ENCODE results near the gene ECT2L.

Gene ECT2L

GRCh38 chr6:138785079-138785478 is 10.8 kb upstream of the ECT2L start:
- peaks cover 26% of the 10 kb centered on the region for H3K36me3 ChIP-seq (ENCODE audit: insufficient read depth, low read length)
- no peak overlapping the region for H2AFZ ChIP-seq (ENCODE audit: low read depth, low read length)
- H3K4me1 ChIP-seq (ENCODE audit: insufficient read depth, low read length) = no peaks in the 10 kb centered on the region
- no peaks in the 10 kb centered on the region for H3K27me3 ChIP-seq (ENCODE audit: insufficient read depth, low read length)
- H3K9me3 ChIP-seq (ENCODE audit: low read length) = no peaks in the 10 kb centered on the region
- H3K4me3 ChIP-seq (ENCODE audit: low read length) = no peak overlapping the region

GRCh38 chr6:138785980-138786379 is 9.9 kb upstream of the ECT2L start:
- no peak overlapping the region for H2AFZ ChIP-seq (ENCODE audit: low read depth, low read length)
- H3K9me3 ChIP-seq (ENCODE audit: low read length) = no peaks in the 10 kb centered on the region
- no peaks in the 10 kb centered on the region for H3K4me1 ChIP-seq (ENCODE audit: insufficient read depth, low read length)

GRCh38 chr6:138787138-138787537 is 8.7 kb upstream of the ECT2L start:
- Histone ChIP-seq H3K9me3 (ENCODE audit: low read length) (no peaks in the 10 kb centered on the region), H3K27me3 (ENCODE audit: insufficient read depth, low read length) (no peaks in the 10 kb centered on the region), H2AFZ (ENCODE audit: low read depth, low read length) (no peak overlapping the region), H3K4me1 (ENCODE audit: insufficient read depth, low read length) (no peaks in the 10 kb centered on the region), H3K36me3 (ENCODE audit: insufficient read depth, low read length) (peaks cover 19% of the 10 kb centered on the region), H3K4me3 (ENCODE audit: low read length) (no peak overlapping the region)

More at GRCh38 chr6:138785980-138786379, 9.9 kb upstream of the ECT2L start:
- Histone ChIP-seq H3K36me3 (ENCODE audit: insufficient read depth, low read length) (peaks cover 28% of the 10 kb centered on the region), H3K4me3 (ENCODE audit: low read length) (no peak overlapping the region), H3K27me3 (ENCODE audit: insufficient read depth, low read length) (no peaks in the 10 kb centered on the region)

GRCh38 chr6:138796771-138797170 is 884 bp downstream of the ECT2L start:
- no peaks in the 10 kb centered on the region for H3K27me3 ChIP-seq (ENCODE audit: insufficient read depth, low read length)
- H3K36me3 ChIP-seq (ENCODE audit: insufficient read depth, low read length) = no peaks in the 10 kb centered on the region
- no peaks in the 10 kb centered on the region for H3K9me3 ChIP-seq (ENCODE audit: low read length)
- H2AFZ ChIP-seq (ENCODE audit: low read depth, low read length) = no peak overlapping the region
- H3K4me3 ChIP-seq (ENCODE audit: low read length) = no peak overlapping the region
- H3K4me1 ChIP-seq (ENCODE audit: insufficient read depth, low read length) = peaks cover 24% of the 10 kb centered on the region

GRCh38 chr6:138797806-138798446 is 2.0 kb downstream of the ECT2L start:
- Histone ChIP-seq H3K9me3 (ENCODE audit: low read length) (no peaks in the 10 kb centered on the region), H2AFZ (ENCODE audit: low read depth, low read length) (no peak overlapping the region), H3K4me1 (ENCODE audit: insufficient read depth, low read length) (peaks cover 24% of the 10 kb centered on the region), H3K27me3 (ENCODE audit: insufficient read depth, low read length) (no peaks in the 10 kb centered on the region), H3K4me3 (ENCODE audit: low read length) (no peak overlapping the region), H3K36me3 (ENCODE audit: insufficient read depth, low read length) (no peaks in the 10 kb centered on the region)

GRCh38 chr6:138800377-138801150 is 4.7 kb downstream of the ECT2L start:
- H3K9me3 ChIP-seq (ENCODE audit: low read length) = no peaks in the 10 kb centered on the region
- H2AFZ ChIP-seq (ENCODE audit: low read depth, low read length) = peak overlapping the region; percentile 91
- H3K4me3 ChIP-seq (ENCODE audit: low read length) = no peak overlapping the region
- H3K27me3 ChIP-seq (ENCODE audit: insufficient read depth, low read length) = no peaks in the 10 kb centered on the region
- no peaks in the 10 kb centered on the region for H3K36me3 ChIP-seq (ENCODE audit: insufficient read depth, low read length)
- H3K4me1 ChIP-seq (ENCODE audit: insufficient read depth, low read length) = peaks cover 24% of the 10 kb centered on the region

- Histone ChIP-seq H3K4me1 (ENCODE audit: insufficient read depth, low read length) (peaks cover 12% of the 10 kb centered on the region), H3K27me3 (ENCODE audit: insufficient read depth, low read length) (no peaks in the 10 kb centered on the region), H3K9me3 (ENCODE audit: low read length) (no peaks in the 10 kb centered on the region), H2AFZ (ENCODE audit: low read depth, low read length) (no peak overlapping the region), H3K36me3 (ENCODE audit: insufficient read depth, low read length) (no peaks in the 10 kb centered on the region), H3K4me3 (ENCODE audit: low read length) (no peak overlapping the region)
Measured at GRCh38 chr6:138803331-138803730, 7.4 kb downstream of the ECT2L start.

- Histone ChIP-seq H2AFZ (ENCODE audit: low read depth, low read length) (no peak overlapping the region), H3K9me3 (ENCODE audit: low read length) (no peaks in the 10 kb centered on the region), H3K4me3 (ENCODE audit: low read length) (no peak overlapping the region), H3K4me1 (ENCODE audit: insufficient read depth, low read length) (peaks cover 8% of the 10 kb centered on the region), H3K27me3 (ENCODE audit: insufficient read depth, low read length) (no peaks in the 10 kb centered on the region), H3K36me3 (ENCODE audit: insufficient read depth, low read length) (no peaks in the 10 kb centered on the region)
Measured at GRCh38 chr6:138803861-138804260, 8.0 kb downstream of the ECT2L start.

GRCh38 chr6:138805016-138805765 is 9.3 kb downstream of the ECT2L start:
- H3K36me3 ChIP-seq (ENCODE audit: insufficient read depth, low read length) = no peaks in the 10 kb centered on the region
- no peaks in the 10 kb centered on the region for H3K9me3 ChIP-seq (ENCODE audit: low read length)
- no peak overlapping the region for H3K4me3 ChIP-seq (ENCODE audit: low read length)
- H3K27me3 ChIP-seq (ENCODE audit: insufficient read depth, low read length) = no peaks in the 10 kb centered on the region
- H3K4me1 ChIP-seq (ENCODE audit: insufficient read depth, low read length) = peaks cover 4% of the 10 kb centered on the region
- no peak overlapping the region for H2AFZ ChIP-seq (ENCODE audit: low read depth, low read length)

GRCh38 chr6:138806889-138807288 is 11.0 kb downstream of the ECT2L start:
- Histone ChIP-seq H3K36me3 (ENCODE audit: insufficient read depth, low read length) (no peaks in the 10 kb centered on the region), H2AFZ (ENCODE audit: low read depth, low read length) (no peak overlapping the region)

GRCh38 chr6:138809677-138810076 is 13.8 kb downstream of the ECT2L start:
- Histone ChIP-seq H3K4me1 (ENCODE audit: insufficient read depth, low read length) (peaks cover 4% of the 10 kb centered on the region), H2AFZ (ENCODE audit: low read depth, low read length) (no peak overlapping the region), H3K27me3 (ENCODE audit: insufficient read depth, low read length) (no peaks in the 10 kb centered on the region), H3K36me3 (ENCODE audit: insufficient read depth, low read length) (no peaks in the 10 kb centered on the region), H3K9me3 (ENCODE audit: low read length) (no peaks in the 10 kb centered on the region), H3K4me3 (ENCODE audit: low read length) (no peak overlapping the region)

More at GRCh38 chr6:138806889-138807288, 11.0 kb downstream of the ECT2L start:
- H3K4me1 ChIP-seq (ENCODE audit: insufficient read depth, low read length) = no peaks in the 10 kb centered on the region
- H3K4me3 ChIP-seq (ENCODE audit: low read length) = no peak overlapping the region
- no peaks in the 10 kb centered on the region for H3K9me3 ChIP-seq (ENCODE audit: low read length)
- H3K27me3 ChIP-seq (ENCODE audit: insufficient read depth, low read length) = no peaks in the 10 kb centered on the region

- Histone ChIP-seq H3K9me3 (ENCODE audit: low read length) (no peaks in the 10 kb centered on the region), H3K27me3 (ENCODE audit: insufficient read depth, low read length) (no peaks in the 10 kb centered on the region), H2AFZ (ENCODE audit: low read depth, low read length) (no peak overlapping the region), H3K4me3 (ENCODE audit: low read length) (no peak overlapping the region), H3K36me3 (ENCODE audit: insufficient read depth, low read length) (no peaks in the 10 kb centered on the region), H3K4me1 (ENCODE audit: insufficient read depth, low read length) (peaks cover 4% of the 10 kb centered on the region)
Measured at GRCh38 chr6:138811866-138812265, 16.0 kb downstream of the ECT2L start.

GRCh38 chr6:138814179-138814834 is 18.4 kb downstream of the ECT2L start:
- Histone ChIP-seq H2AFZ (ENCODE audit: low read depth, low read length) (no peak overlapping the region), H3K36me3 (ENCODE audit: insufficient read depth, low read length) (no peaks in the 10 kb centered on the region), H3K9me3 (ENCODE audit: low read length) (no peaks in the 10 kb centered on the region), H3K4me3 (ENCODE audit: low read length) (no peak overlapping the region), H3K27me3 (ENCODE audit: insufficient read depth, low read length) (no peaks in the 10 kb centered on the region), H3K4me1 (ENCODE audit: insufficient read depth, low read length) (peaks cover 7% of the 10 kb centered on the region)

All from neuron (in vitro differentiated cells).